Right atrium auricular region (tissue), 2 donors: ENCODE results near the gene ACO2. TPM values are rescaled to one million over a fixed set of nuclear protein-coding genes. Genes with fewer than 3 reads are reported as not detected.

Source experiments
- DNase-seq: peaks from one replicate; pipeline ENCODE4 v3.0.0-alpha.2; 2019; ENCODE audit warnings: low spot score
- H3K27ac ChIP-seq, 2 donors: fragments of 200-600 bp; sonication (generic); 1 replicate in 1 of 2; 2 replicates in 1 of 2; pipeline ENCODE4 v1.5.1; 2016 to 2019
- H3K27me3 ChIP-seq, 2 donors: fragments of 200-600 bp; sonication (generic); one replicate each; pipeline versions ENCODE4 v1.5.1 to v1.6.0; 2017 to 2019
- H3K36me3 ChIP-seq: fragments of 200-600 bp; sonication (generic); one replicate; pipeline ENCODE4 v1.5.1; 2016
- H3K4me1 ChIP-seq, 2 donors: fragments of 200-600 bp; sonication (generic); one replicate each; pipeline versions ENCODE4 v1.5.1 to v1.6.0; 2017 to 2019
- H3K4me3 ChIP-seq, 2 donors: fragments of 200-600 bp; sonication (generic); 1 replicate in 1 of 2; 2 replicates in 1 of 2; pipeline ENCODE4 v1.5.1; 2017 to 2019; ENCODE audit warnings: mild to moderate bottlenecking in 1 of 2, moderate library complexity in 1 of 2
- H3K9me3 ChIP-seq, 2 donors: fragments of 200-600 bp; sonication (generic); one replicate each; pipeline ENCODE4 v1.5.1; 2019
- total RNA-seq, 2 donors: library from RNA; depleted of rRNA; stranded (reverse); fragments of >200 nt; gene quantifications; one replicate each; pipeline ENCODE4 v1.1.0, GENCODE V29; 2016
- TF ChIP-seq, protein P1 (sequence below), 2 donors: fragments of 200-600 bp; sonication (generic); IDR thresholded peaks; one replicate each; pipeline ENCODE4 v1.5.1; 2019; ENCODE audit warnings: antibody characterized with exemption in 2 of 2

ACO2 gene
- total RNA-seq, 2 donors from 2014 or later, result 447 to 604 TPM

DNA sequence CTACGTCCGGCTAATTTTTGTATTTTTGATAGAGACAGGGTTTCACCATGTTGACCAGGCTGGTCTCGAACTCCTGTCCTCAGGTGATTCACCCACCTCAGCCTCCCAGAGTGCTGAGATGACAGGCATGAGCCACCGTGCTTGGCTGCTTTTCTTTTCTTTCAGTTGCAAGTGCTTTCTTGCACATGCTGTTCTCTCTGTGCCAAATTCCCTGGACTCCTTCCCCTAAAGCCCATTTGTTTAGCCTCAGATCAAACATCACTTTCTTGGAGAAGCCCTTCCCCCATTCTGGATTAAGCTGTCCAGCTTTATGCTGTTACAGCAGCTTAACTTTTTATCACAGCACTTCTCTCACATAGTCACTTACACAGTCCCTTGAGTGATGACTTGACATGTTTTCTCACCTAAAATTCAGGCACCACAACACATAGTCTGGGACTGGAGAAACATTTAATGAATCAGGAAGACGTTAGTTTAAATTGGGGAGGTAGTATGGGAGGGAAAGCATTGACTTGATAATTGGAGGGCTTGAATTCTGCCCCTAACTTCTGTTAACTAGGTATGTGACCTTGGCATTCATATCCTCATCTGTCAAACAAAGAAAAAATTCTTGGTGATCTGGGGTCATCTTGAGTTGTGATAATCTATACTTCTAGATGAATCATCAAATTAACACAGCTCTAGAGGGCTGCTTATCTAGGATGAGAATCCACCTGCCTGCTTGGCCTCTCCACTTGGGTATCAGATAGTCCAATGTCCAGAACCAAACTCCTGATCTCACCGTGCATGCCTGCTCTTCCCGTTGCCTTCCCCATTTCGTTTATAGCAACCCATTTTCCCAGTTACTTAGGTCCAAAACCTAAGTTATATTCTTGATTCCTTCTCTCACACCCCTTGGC is 18.4 kb downstream of the ACO2 start:
- no peak overlapping the region for H3K4me3 ChIP-seq
- no peak for DNase-seq
- no peaks in the 10 kb centered on the region for H3K36me3 ChIP-seq
- no peaks in the 10 kb centered on the region for H3K27me3 ChIP-seq
- H3K9me3 ChIP-seq, result no peaks in the 10 kb centered on the region
- TF ChIP-seq, protein P1, sequence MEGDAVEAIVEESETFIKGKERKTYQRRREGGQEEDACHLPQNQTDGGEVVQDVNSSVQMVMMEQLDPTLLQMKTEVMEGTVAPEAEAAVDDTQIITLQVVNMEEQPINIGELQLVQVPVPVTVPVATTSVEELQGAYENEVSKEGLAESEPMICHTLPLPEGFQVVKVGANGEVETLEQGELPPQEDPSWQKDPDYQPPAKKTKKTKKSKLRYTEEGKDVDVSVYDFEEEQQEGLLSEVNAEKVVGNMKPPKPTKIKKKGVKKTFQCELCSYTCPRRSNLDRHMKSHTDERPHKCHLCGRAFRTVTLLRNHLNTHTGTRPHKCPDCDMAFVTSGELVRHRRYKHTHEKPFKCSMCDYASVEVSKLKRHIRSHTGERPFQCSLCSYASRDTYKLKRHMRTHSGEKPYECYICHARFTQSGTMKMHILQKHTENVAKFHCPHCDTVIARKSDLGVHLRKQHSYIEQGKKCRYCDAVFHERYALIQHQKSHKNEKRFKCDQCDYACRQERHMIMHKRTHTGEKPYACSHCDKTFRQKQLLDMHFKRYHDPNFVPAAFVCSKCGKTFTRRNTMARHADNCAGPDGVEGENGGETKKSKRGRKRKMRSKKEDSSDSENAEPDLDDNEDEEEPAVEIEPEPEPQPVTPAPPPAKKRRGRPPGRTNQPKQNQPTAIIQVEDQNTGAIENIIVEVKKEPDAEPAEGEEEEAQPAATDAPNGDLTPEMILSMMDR (IDR thresholded peaks at IDR 0.05), result no peak
- peaks cover 0 to 88% of the 10 kb centered on the region in 2 donors for H3K4me1 ChIP-seq
- H3K27ac ChIP-seq, result peak overlapping the region; percentile 68 to 81

DNA sequence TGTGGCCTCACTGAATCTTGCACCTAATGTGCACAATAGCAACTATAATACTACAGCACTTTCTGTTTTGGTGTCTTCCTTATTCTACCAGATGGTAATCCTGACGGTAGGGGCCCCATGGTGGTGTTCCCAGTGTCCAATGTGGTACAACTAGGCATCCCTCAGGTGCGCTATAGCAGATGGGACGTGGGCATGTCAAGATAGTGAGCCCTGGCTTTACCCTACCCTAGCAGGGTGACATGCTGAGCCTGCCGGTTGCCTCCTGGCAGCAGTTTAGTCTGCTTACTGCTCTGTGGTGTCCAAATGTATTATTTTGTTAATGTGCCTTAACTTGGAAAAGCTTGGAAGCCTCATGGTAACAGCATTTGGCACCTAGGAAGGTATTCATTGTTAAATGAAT is 19.2 kb downstream of the ACO2 start:
- H3K27ac ChIP-seq, result peak overlapping the region; percentile 68 to 81
- no peaks in the 10 kb centered on the region for H3K9me3 ChIP-seq
- peaks cover 0 to 88% of the 10 kb centered on the region in 2 donors for H3K4me1 ChIP-seq
- no peaks in the 10 kb centered on the region for H3K36me3 ChIP-seq
- TF ChIP-seq, protein P1 (IDR thresholded peaks at IDR 0.05), result no peak
- no peaks in the 10 kb centered on the region for H3K27me3 ChIP-seq
- H3K4me3 ChIP-seq, result no peak overlapping the region
- DNase-seq, result no peak

DNA sequence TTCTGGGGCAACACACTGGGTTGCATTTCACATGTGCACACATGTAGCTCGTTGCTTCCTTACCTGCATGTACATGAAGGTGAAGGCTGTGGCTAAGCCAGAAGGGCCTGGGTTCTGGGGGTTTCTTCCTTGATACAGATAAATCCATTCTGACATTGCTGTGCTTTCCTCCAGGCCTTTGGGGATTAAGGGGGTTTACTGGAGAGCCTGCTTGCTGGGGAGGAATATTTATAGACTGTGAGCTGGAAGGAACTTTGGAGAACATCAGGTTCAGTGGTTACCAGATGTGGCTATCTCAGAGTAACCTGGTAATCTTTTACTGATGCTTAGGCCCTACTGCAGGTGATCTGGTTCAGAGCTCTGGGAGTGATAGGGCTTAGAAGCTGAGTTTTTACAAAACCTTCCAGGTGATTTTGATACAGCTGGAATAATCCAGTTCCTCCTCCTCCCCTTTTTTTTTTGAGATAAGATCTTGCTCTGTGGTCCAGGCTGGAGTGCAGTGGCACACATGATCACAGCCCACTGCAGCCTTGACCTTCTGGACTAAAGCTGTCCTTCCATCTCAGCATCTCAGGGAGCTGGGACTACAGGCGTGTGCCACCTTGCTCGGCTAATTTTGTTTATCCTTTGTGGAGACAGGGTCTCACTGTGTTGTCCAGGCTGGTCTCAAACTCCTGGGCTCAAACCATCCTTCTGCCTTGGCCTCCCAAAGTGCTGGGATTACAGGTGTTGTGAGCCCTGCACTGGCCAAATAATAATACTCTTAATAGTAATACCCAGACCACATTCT is 19.9 kb downstream of the ACO2 start:
- TF ChIP-seq, protein P1 (IDR thresholded peaks at IDR 0.05), result no peak
- H3K4me3 ChIP-seq, result no peak overlapping the region
- peak overlapping the region; percentile 68 to 81 for H3K27ac ChIP-seq
- H3K4me1 ChIP-seq, result peaks cover 0 to 88% of the 10 kb centered on the region in 2 donors
- no peaks in the 10 kb centered on the region for H3K36me3 ChIP-seq
- H3K27me3 ChIP-seq, result no peaks in the 10 kb centered on the region
- H3K9me3 ChIP-seq, result no peaks in the 10 kb centered on the region
- no peak for DNase-seq

DNA sequence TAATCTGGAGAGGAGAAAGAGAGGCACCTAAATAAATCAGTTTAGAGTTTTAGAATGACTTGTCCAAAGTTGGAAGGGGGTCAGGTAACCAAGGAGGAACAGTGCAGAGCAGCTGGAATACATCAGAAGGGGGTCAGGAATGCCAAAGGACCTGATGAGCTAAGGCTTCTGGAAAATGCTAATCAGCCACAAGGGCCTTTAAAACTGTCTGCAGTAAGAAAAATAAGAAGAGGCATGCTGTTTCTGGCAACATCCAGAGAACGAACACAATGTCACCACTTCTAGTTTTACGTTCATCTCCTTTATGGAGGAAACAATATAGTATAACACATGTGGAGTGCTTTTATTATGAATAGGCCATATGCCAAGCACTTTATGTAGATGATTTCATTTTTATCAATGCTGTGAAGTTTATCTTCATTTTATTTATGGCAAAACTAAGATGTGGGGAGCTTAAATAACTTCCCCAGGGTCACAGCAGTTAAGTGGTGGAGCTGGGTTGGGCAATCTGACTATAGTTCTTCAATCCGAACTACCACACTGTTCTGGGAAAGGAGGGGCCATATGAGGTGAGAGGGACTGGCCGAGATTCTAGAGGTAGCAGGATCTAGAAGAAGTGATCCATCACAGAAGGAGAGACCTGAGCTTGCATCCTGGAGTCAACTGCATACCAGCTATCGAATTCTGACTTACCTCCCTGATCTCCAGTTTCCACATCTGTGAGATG is 22.6 kb downstream of the ACO2 start:
- DNase-seq, result no peak
- Histone ChIP-seq H3K4me1 (peaks cover 0 to 92% of the 10 kb centered on the region in 2 donors), H3K36me3 (peaks cover 7% of the 10 kb centered on the region), H3K27ac (peak overlapping the region; percentile 50 to 81), H3K27me3 (no peaks in the 10 kb centered on the region), H3K4me3 (no peak overlapping the region), H3K9me3 (no peaks in the 10 kb centered on the region)
- TF ChIP-seq, protein P1 (IDR thresholded peaks at IDR 0.05), result no peak

DNA sequence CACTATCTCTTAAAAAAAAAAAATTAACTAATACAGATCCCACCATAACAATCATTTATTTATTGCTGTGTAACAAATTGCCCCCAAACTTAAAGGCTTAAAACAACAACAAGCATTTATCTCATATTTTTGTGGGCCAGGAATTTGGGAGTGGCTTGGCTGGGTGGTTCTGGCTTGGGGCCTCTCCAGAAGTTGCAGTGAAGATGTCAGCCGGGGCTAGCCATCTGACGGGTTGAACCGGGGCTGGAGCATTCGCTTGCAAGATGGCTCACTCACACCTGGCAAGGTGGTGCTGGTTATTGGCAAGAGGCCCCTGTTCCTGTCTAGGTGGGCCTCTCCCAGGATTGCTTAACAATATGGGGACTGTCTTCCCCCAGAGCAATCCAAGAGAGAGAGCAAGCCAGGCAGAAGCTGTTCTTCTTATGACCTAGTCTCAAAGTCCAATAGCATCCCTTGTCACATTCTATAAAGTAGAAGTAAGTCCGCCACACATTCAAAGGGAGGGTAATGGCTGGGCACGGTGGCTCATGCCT is 29.5 kb downstream of the ACO2 start:
- peak overlapping the region; percentile 30 to 63 for H3K27ac ChIP-seq
- DNase-seq, result no peak
- peaks cover 45% of the 10 kb centered on the region for H3K36me3 ChIP-seq
- H3K9me3 ChIP-seq, result no peaks in the 10 kb centered on the region
- TF ChIP-seq, protein P1 (IDR thresholded peaks at IDR 0.05), result no peak
- H3K4me1 ChIP-seq, result peaks cover 0 to 50% of the 10 kb centered on the region in 2 donors
- H3K27me3 ChIP-seq, result no peaks in the 10 kb centered on the region
- H3K4me3 ChIP-seq, result no peak overlapping the region
